Esophagus muscularis mucosa (tissue), 3 donors: Measurements from ENCODE around the gene ZNF3.

Source experiments
- CTCF ChIP-seq, 3 experiments: fragments of 200-600 bp in 2 of 3; fragments of 450-650 bp in 1 of 3; sonication (generic) in 2 of 3; IDR thresholded peaks; one replicate each; pipeline ENCODE4 v1.5.1; 2017 to 2019; ENCODE audit warnings: antibody characterized with exemption in 3 of 3, mild to moderate bottlenecking in 2 of 3, moderate library complexity in 1 of 3
- POLR2A ChIP-seq: fragments of 450-650 bp; IDR thresholded peaks from one replicate; pipeline ENCODE4 v1.6.1; 2017; ENCODE audit warnings: antibody characterized with exemption, moderate library complexity, mild to moderate bottlenecking, low read depth
- POLR2AphosphoS5 ChIP-seq, 2 donors: sonication (generic); formaldehyde crosslinking; IDR thresholded peaks; one replicate each; pipeline ENCODE4 v1.6.1; 2017; ENCODE audit warnings: antibody characterized with exemption in 2 of 2

- TF ChIP-seq CTCF (IDR thresholded peaks at IDR 0.05) (no peak), POLR2A (no peak), POLR2AphosphoS5 (IDR thresholded peaks at IDR 0.05) (no peak)
Measured at GRCh38 chr7:100034871-100035510, 46.5 kb downstream of the ZNF3 start.
